HEK293 (cell line): ENCODE measurements around the gene CNN2.
A peak's percentile ranks its signal among the peaks of the same experiment; 100 is the strongest.

Experiments
- CTCF ChIA-PET: fragments of 350-600 bp; formaldehyde crosslinking; extraction: SDS; loops from one replicate; lab custom pipeline; 2021; ENCODE audit warnings: antibody characterized with exemption; lab: Yijun Ruan, JAX
- POLR2A ChIA-PET: fragments of 300-600 bp; formaldehyde crosslinking; extraction: SDS; loops from one replicate; lab custom pipeline; 2020; ENCODE audit warnings: antibody characterized with exemption, inconsistent platforms; lab: Yijun Ruan, JAX
- H3K27ac ChIP-seq: fragments of 200-500 bp; sonication (Bioruptor generic); 2 replicates; pipeline ENCODE4 v1.5.1; 2014; ENCODE audit warnings: low read depth, low read length, control low read depth, inconsistent platforms; ENCODE audit errors: extremely low read depth
- H3K36me3 ChIP-seq, 2 experiments: fragments of 200-500 bp in 1 of 2; sonication (Bioruptor generic) in 1 of 2; 1 replicate in 1 of 2; 2 replicates in 1 of 2; pipeline ENCODE4 v1.5.1; 2014 to 2017; ENCODE audit warnings: inconsistent platforms in 2 of 2, low read length in 2 of 2; ENCODE audit not compliant: control insufficient read depth in 2 of 2, insufficient read depth in 1 of 2
- H3K4me1 ChIP-seq: fragments of 200-500 bp; sonication (Bioruptor generic); 2 replicates; pipeline ENCODE4 v1.5.1; 2014; ENCODE audit warnings: mild to moderate bottlenecking, low read length, inconsistent platforms; ENCODE audit not compliant: control insufficient read depth, insufficient read depth
- H3K4me3 ChIP-seq: 2 replicates; pipeline ENCODE4 v1.5.1; 2011; ENCODE audit warnings: low read depth, mild to moderate bottlenecking, control low read depth, low read length, moderate library complexity
- H3K9me3 ChIP-seq: fragments of 200-500 bp; sonication (Bioruptor generic); 2 replicates; pipeline ENCODE4 v1.5.1; 2014; ENCODE audit warnings: low read depth, low read length, inconsistent platforms; ENCODE audit not compliant: control insufficient read depth, insufficient read depth
- EGR2 ChIP-seq: fragments of 450-650 bp; formaldehyde crosslinking; IDR thresholded peaks from 2 replicates; pipeline ENCODE4 v1.5.1; 2016; ENCODE audit warnings: low read depth, missing biosample characterization, missing genetic modification characterization
- MYNN ChIP-seq: fragments of 450-650 bp; formaldehyde crosslinking; IDR thresholded peaks from 2 replicates; pipeline ENCODE4 v1.5.1; 2016; ENCODE audit warnings: missing biosample characterization, missing genetic modification characterization, borderline replicate concordance
- SCRT1 ChIP-seq: fragments of 450-650 bp; formaldehyde crosslinking; IDR thresholded peaks from 2 replicates; pipeline ENCODE4 v1.5.1; 2016; ENCODE audit warnings: missing biosample characterization, missing genetic modification characterization, borderline replicate concordance
- SETDB1 ChIP-seq: IDR thresholded peaks from one replicate; pipeline ENCODE4 v1.6.1; 2017; ENCODE audit warnings: mild to moderate bottlenecking, low read length, moderate library complexity, mixed read lengths; ENCODE audit not compliant: insufficient read length
- ZFHX2 ChIP-seq: fragments of 450-650 bp; formaldehyde crosslinking; conservative IDR thresholded peaks from 2 replicates; pipeline ENCODE4 v1.5.1; 2016; ENCODE audit warnings: missing biosample characterization, missing genetic modification characterization
- ZNF266 ChIP-seq: fragments of 450-650 bp; formaldehyde crosslinking; IDR thresholded peaks from 2 replicates; pipeline ENCODE4 v1.5.1; 2016; ENCODE audit warnings: missing biosample characterization, missing genetic modification characterization, low read depth
- ZNF341 ChIP-seq: fragments of 450-650 bp; formaldehyde crosslinking; IDR thresholded peaks from 2 replicates; pipeline ENCODE4; 2016; ENCODE audit warnings: low read depth, missing biosample characterization, missing genetic modification characterization
- ZNF501 ChIP-seq: fragments of 450-650 bp; formaldehyde crosslinking; IDR thresholded peaks from 2 replicates; pipeline ENCODE4 v1.5.1; 2016; ENCODE audit warnings: missing biosample characterization, missing genetic modification characterization
- ZNF600 ChIP-seq: fragments of 450-650 bp; formaldehyde crosslinking; IDR thresholded peaks from 2 replicates; pipeline ENCODE4 v1.5.1; 2016; ENCODE audit warnings: missing biosample characterization, missing genetic modification characterization
- TF ChIP-seq, protein P1 (sequence below): fragments of 450-650 bp; formaldehyde crosslinking; IDR thresholded peaks from 2 replicates; pipeline ENCODE4 v1.5.1; 2016; ENCODE audit warnings: missing biosample characterization, missing genetic modification characterization
- TF ChIP-seq, protein P2 (sequence below): fragments of 450-650 bp; formaldehyde crosslinking; IDR thresholded peaks from 2 replicates; pipeline ENCODE4 v1.5.1; 2017; ENCODE audit warnings: missing biosample characterization, missing genetic modification characterization
- TF ChIP-seq, protein P3 (sequence below): fragments of 450-650 bp; formaldehyde crosslinking; IDR thresholded peaks from 2 replicates; pipeline ENCODE4 v1.5.1; 2016; ENCODE audit warnings: missing biosample characterization, missing genetic modification characterization

The CNN2 gene

DNA sequence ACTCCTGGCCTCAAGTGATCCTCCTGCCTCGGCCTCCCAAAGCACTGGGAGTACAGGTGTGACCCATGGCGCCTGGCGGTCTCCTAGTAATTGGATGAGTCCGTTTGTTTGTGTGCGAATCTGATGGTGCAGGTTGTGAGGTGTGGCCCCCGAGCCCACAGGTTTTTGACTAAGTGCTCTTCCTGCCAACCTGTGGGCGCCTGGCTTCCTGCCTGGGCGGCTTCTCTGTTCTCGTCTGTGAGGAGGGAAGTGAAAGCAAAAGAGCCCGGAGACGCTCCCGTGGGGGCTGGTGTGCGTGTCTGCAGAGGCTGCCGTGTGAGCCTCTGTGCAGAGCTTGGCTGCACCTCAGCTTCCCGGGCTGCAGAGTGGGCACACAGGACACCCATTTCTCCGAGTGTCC, 50.5 kb downstream of the CNN2 start:
- 0 out of 2 replicates have a peak, but pooled peaks have one; percentile 30 for TF ChIP-seq SCRT1 (tag by site-specific recombination)
- peak; percentile 37; the same call in 1 of the 2 replicates for TF ChIP-seq EGR2 (tag by site-specific recombination)
- TF ChIP-seq, protein P1, sequence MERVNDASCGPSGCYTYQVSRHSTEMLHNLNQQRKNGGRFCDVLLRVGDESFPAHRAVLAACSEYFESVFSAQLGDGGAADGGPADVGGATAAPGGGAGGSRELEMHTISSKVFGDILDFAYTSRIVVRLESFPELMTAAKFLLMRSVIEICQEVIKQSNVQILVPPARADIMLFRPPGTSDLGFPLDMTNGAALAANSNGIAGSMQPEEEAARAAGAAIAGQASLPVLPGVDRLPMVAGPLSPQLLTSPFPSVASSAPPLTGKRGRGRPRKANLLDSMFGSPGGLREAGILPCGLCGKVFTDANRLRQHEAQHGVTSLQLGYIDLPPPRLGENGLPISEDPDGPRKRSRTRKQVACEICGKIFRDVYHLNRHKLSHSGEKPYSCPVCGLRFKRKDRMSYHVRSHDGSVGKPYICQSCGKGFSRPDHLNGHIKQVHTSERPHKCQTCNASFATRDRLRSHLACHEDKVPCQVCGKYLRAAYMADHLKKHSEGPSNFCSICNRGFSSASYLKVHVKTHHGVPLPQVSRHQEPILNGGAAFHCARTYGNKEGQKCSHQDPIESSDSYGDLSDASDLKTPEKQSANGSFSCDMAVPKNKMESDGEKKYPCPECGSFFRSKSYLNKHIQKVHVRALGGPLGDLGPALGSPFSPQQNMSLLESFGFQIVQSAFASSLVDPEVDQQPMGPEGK (tag by site-specific recombination), result no peak
- 0 out of 2 replicates have a peak, but pooled peaks have one; percentile 10 for TF ChIP-seq ZFHX2
- no peak for TF ChIP-seq ZNF341 (tag by site-specific recombination)
- TF ChIP-seq MYNN, result no peak
- TF ChIP-seq ZNF266 (tag by site-specific recombination), result no peak
- Histone ChIP-seq H3K9me3 (no peaks in the 10 kb centered on the region), H3K36me3 (no peaks in the 10 kb centered on the region), H3K4me1 (no peaks in the 10 kb centered on the region), H3K4me3 (no peak overlapping the region), H3K27ac (no peak overlapping the region)
- ChIA-PET POLR2A (no interaction called here), CTCF (interaction anchor here (0.6 to 1.4 kb wide), 2 partner anchors 12 to 16 kb away, joined by 4 read pairs; no protein-coding TSS in a partner anchor)

DNA sequence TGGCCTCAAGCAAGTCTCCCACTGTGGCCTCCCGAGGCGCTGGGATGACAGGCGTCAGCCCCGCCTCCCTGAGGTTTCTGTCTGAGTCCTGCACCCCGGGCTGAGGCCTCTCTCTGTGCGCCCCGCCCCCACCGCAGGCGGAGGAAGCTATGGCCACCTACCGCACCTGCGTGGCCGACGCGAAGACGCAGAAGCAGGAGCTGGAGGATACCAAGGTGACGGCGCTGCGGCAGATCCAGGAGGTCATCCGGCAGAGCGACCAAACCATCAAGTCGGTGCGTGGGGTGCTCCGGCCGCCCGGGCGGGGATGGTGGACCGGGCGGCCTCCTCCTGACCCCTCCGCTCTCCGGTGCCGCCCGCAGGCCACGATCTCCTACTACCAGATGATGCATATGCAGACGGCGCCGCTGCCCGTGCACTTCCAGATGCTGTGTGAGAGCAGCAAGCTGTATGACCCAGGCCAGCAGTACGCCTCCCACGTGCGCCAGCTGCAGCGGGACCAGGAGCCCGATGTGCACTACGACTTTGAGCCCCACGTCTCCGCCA, 53.2 kb downstream of the CNN2 start:
- Histone ChIP-seq H3K9me3 (no peaks in the 10 kb centered on the region), H3K4me3 (no peak overlapping the region), H3K36me3 (peaks cover 0 to 5% of the 10 kb centered on the region in 2 experiments; a peak in 1 of 3 replicates), H3K4me1 (no peaks in the 10 kb centered on the region), H3K27ac (no peak overlapping the region)
- CTCF ChIA-PET, result no interaction called here
- POLR2A ChIA-PET, result no interaction called here
- TF ChIP-seq SETDB1, result no peak
- TF ChIP-seq, protein P2, sequence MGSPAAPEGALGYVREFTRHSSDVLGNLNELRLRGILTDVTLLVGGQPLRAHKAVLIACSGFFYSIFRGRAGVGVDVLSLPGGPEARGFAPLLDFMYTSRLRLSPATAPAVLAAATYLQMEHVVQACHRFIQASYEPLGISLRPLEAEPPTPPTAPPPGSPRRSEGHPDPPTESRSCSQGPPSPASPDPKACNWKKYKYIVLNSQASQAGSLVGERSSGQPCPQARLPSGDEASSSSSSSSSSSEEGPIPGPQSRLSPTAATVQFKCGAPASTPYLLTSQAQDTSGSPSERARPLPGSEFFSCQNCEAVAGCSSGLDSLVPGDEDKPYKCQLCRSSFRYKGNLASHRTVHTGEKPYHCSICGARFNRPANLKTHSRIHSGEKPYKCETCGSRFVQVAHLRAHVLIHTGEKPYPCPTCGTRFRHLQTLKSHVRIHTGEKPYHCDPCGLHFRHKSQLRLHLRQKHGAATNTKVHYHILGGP (tag by site-specific recombination), result no peak

DNA sequence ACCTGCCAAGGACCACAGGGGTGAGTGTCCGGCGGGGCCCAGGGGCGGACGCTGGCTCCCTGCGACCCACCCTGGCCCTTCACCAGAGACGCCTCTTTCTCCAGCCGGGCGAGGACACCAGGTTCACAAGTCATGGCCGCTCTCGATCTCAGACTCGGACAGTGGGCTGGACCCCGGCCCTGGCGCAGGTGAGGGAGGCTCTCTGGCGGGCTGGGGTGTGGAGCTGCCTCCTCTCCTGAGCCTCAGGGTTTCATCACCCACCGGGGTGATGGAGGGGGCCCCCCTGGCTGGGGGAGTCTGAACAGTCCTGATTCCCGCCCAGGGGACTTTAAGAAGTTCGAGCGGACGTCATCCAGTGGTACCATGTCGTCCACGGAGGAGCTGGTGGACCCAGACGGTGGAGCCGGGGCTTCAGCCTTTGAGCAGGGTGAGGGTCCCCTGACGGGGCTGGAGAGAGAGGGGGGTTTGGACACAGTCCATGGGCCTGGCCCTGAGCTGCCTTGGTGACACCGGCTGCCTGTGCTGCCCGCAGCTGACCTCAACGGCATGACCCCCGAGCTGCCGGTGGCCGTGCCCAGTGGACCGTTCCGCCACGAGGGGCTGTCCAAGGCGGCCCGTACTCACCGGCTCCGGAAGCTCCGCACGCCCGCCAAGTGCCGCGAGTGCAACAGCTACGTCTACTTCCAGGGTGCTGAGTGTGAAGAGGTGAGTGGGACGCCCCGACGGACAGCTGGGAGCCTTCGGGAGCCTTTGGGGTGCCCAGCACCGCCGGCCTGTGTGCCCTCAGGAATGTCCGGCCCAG, 54.2 kb downstream of the CNN2 start:
- POLR2A ChIA-PET, result interaction anchor here (0.7 to 1.9 kb wide), 3 partner anchors 8 to 23 kb away, joined by 3 to 5 read pairs (median 3); partner anchors contain the start of gene GPX4
- TF ChIP-seq ZNF501 (no peak), ZNF600 (tag by site-specific recombination) (peak; percentile 36; the same call in 1 of the 2 replicates)
- TF ChIP-seq, protein P3, sequence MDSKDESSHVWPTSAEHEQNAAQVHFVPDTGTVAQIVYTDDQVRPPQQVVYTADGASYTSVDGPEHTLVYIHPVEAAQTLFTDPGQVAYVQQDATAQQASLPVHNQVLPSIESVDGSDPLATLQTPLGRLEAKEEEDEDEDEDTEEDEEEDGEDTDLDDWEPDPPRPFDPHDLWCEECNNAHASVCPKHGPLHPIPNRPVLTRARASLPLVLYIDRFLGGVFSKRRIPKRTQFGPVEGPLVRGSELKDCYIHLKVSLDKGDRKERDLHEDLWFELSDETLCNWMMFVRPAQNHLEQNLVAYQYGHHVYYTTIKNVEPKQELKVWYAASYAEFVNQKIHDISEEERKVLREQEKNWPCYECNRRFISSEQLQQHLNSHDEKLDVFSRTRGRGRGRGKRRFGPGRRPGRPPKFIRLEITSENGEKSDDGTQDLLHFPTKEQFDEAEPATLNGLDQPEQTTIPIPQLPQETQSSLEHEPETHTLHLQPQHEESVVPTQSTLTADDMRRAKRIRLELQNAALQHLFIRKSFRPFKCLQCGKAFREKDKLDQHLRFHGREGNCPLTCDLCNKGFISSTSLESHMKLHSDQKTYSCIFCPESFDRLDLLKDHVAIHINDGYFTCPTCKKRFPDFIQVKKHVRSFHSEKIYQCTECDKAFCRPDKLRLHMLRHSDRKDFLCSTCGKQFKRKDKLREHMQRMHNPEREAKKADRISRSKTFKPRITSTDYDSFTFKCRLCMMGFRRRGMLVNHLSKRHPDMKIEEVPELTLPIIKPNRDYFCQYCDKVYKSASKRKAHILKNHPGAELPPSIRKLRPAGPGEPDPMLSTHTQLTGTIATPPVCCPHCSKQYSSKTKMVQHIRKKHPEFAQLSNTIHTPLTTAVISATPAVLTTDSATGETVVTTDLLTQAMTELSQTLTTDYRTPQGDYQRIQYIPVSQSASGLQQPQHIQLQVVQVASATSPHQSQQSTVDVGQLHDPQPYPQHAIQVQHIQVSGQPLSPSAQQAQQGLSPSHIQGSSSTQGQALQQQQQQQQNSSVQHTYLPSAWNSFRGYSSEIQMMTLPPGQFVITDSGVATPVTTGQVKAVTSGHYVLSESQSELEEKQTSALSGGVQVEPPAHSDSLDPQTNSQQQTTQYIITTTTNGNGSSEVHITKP, result no peak
- H3K9me3 ChIP-seq, result no peaks in the 10 kb centered on the region
- H3K4me1 ChIP-seq, result no peaks in the 10 kb centered on the region
- peaks cover 0 to 5% of the 10 kb centered on the region in 2 experiments; a peak in 1 of 3 replicates for H3K36me3 ChIP-seq
- H3K27ac ChIP-seq, result no peak overlapping the region
- CTCF ChIA-PET, result interaction anchor here (0.5 to 0.6 kb wide), 2 partner anchors 22 to 1244 kb away, joined by 3 read pairs; no protein-coding TSS in a partner anchor
- H3K4me3 ChIP-seq, result no peak overlapping the region
